Naive thymus-derived CD8-positive, alpha-beta T cell (primary cell): ENCODE results near the gene TPCN1. TPM values are rescaled to one million over a fixed set of nuclear protein-coding genes. Genes with fewer than 3 reads are reported as not detected.

ENCODE experiments used
- ATAC-seq, 2 donors: fragments of 150-1000 bp; cut with Tn5 transposase in 1 of 2; sonication (Bioruptor Pico), chemical (Tn5 transposase) in 1 of 2; 1 replicate in 1 of 2; 2 replicates in 1 of 2; pipeline ENCODE4 v1.10.0; 2021; ENCODE audit warnings: mild to moderate bottlenecking in 2 of 2, moderate library complexity in 2 of 2
- POLR2A ChIA-PET: fragments of 350-600 bp; sonication (Branson Sonifier 250); formaldehyde crosslinking; loops from one replicate; lab custom pipeline; 2021; ENCODE audit warnings: antibody characterized with exemption; lab: Charles Lee
- DNase-seq, 10 donors: peaks; one replicate each; pipeline versions ENCODE4 v3.0.0 to v3.0.0-alpha.2; 2020 to 2022
- H3K27ac Mint-ChIP-seq, 10 donors: one replicate each; pipeline ENCODE4 v1.8.0; 2020 to 2022; ENCODE audit warnings: mild to moderate bottlenecking in 10 of 10, mixed read lengths in 10 of 10, moderate library complexity in 4 of 10, inconsistent platforms in 1 of 10
- H3K27me3 Mint-ChIP-seq, 5 donors: one replicate each; pipeline ENCODE4 v1.8.0; 2021 to 2022; ENCODE audit warnings: mixed read lengths in 5 of 5
- H3K36me3 Mint-ChIP-seq, 3 donors: one replicate each; pipeline ENCODE4 v1.8.0; 2020 to 2022; ENCODE audit warnings: mixed read lengths in 3 of 3, mild to moderate bottlenecking in 2 of 3, inconsistent platforms in 1 of 3
- H3K4me1 Mint-ChIP-seq, 4 donors: one replicate each; pipeline ENCODE4 v1.8.0; 2021 to 2022; ENCODE audit warnings: mixed read lengths in 4 of 4
- H3K4me3 Mint-ChIP-seq, 10 donors: one replicate each; pipeline ENCODE4 v1.8.0; 2020 to 2022; ENCODE audit warnings: mild to moderate bottlenecking in 10 of 10, mixed read lengths in 10 of 10, moderate library complexity in 6 of 10, inconsistent platforms in 1 of 10
- H3K9me3 Mint-ChIP-seq, 9 donors: one replicate each; pipeline ENCODE4 v1.8.0; 2020 to 2022; ENCODE audit warnings: mixed read lengths in 9 of 9, mild to moderate bottlenecking in 3 of 9, inconsistent platforms in 1 of 9, moderate library complexity in 1 of 9
- polyA plus RNA-seq, 3 donors: library from polyadenylated mRNA; unstranded; fragments of 300-500 nt; fragmentation: Illumina TruSeq; gene quantifications; one replicate each; pipeline ENCODE4 v1.2.3, GENCODE V29; 2021
- total RNA-seq, 8 experiments: library from RNA in 2 of 8; stranded (reverse) in 2 of 8; gene quantifications; one replicate each; pipeline ENCODE4 v1.2.3 and lab custom pipeline; 2021 to 2026

Gene TPCN1
- total and polyA plus RNA-seq, 5 experiments from 2014 or later, result 6.7 to 83.0 (median 16.5) TPM

DNA sequence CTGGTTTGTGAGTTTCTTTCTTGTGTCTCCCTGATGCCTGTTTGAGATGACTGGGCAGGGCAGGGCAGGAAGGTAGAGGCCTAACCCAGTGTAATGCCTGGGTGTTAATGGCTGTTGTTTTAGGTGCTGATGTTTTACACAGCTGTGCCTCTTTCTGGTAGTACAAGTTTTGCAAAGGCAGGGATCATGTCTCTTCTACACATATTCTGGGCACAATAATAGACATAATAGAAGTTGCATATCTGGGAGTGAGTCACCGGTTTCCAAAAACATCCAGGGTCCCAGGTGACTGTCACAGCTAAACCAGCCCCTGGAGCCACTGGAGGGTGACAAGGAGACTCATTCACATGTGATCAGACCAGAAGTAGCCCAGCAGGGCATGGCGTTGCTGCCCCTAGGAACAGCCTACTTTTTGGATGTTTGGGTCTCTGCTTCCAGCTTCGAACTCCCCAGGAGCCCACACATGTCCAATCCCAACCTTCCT is 18.1 kb downstream of the TPCN1 start:
- Mint-ChIP-seq H3K27me3 (no peaks in the 10 kb centered on the region), H3K4me3 (no peak overlapping the region), H3K36me3 (peaks cover 0 to 60% (median 8%) of the 10 kb centered on the region in 3 donors), H3K4me1 (peaks cover 16 to 43% (median 27%) of the 10 kb centered on the region in 4 donors), H3K9me3 (no peaks in the 10 kb centered on the region), H3K27ac (peak overlapping the region in 4 of 10 donors; percentile 19 to 66 (median 38))
- ATAC-seq (no peak), DNase-seq (no peak)
- POLR2A ChIA-PET, result interaction anchor here (0.6 to 1.0 kb wide), 2 partner anchors 22 to 53 kb away, joined by 3 to 7 read pairs; no protein-coding TSS in a partner anchor

- ATAC-seq (no peak), DNase-seq (no peak)
- POLR2A ChIA-PET, result interaction anchor here (0.6 to 1.0 kb wide), 3 partner anchors 18 to 52 kb away, joined by 3 to 7 read pairs (median 3); no protein-coding TSS in a partner anchor
- H3K4me3 Mint-ChIP-seq, result no peak overlapping the region
- H3K36me3 Mint-ChIP-seq, result peaks cover 0 to 63% (median 8%) of the 10 kb centered on the region in 3 donors
- H3K27me3 Mint-ChIP-seq, result no peaks in the 10 kb centered on the region
- H3K4me1 Mint-ChIP-seq, result peaks cover 19 to 42% (median 29%) of the 10 kb centered on the region in 4 donors
- H3K27ac Mint-ChIP-seq, result peak overlapping the region in 4 of 10 donors; percentile 35 to 66 (median 48)
- no peaks in the 10 kb centered on the region for H3K9me3 Mint-ChIP-seq
Observed at GRCh38 chr12:113239811-113240331, 18.6 kb downstream of the TPCN1 start.

GRCh38 chr12:113240395-113240794 is 19.1 kb downstream of the TPCN1 start:
- peaks cover 0 to 64% (median 8%) of the 10 kb centered on the region in 3 donors for H3K36me3 Mint-ChIP-seq
- H3K9me3 Mint-ChIP-seq, result no peaks in the 10 kb centered on the region
- POLR2A ChIA-PET, result interaction anchor here (0.6 kb wide), 1 partner anchor 18 kb away, joined by 3 read pairs; no protein-coding TSS in a partner anchor
- H3K4me1 Mint-ChIP-seq, result peaks cover 19 to 40% (median 27%) of the 10 kb centered on the region in 4 donors
- no peak for ATAC-seq
- no peak for DNase-seq
- peak overlapping the region in 1 of 10 donors; percentile 56 for H3K27ac Mint-ChIP-seq
- no peaks in the 10 kb centered on the region for H3K27me3 Mint-ChIP-seq
- H3K4me3 Mint-ChIP-seq, result no peak overlapping the region

DNA sequence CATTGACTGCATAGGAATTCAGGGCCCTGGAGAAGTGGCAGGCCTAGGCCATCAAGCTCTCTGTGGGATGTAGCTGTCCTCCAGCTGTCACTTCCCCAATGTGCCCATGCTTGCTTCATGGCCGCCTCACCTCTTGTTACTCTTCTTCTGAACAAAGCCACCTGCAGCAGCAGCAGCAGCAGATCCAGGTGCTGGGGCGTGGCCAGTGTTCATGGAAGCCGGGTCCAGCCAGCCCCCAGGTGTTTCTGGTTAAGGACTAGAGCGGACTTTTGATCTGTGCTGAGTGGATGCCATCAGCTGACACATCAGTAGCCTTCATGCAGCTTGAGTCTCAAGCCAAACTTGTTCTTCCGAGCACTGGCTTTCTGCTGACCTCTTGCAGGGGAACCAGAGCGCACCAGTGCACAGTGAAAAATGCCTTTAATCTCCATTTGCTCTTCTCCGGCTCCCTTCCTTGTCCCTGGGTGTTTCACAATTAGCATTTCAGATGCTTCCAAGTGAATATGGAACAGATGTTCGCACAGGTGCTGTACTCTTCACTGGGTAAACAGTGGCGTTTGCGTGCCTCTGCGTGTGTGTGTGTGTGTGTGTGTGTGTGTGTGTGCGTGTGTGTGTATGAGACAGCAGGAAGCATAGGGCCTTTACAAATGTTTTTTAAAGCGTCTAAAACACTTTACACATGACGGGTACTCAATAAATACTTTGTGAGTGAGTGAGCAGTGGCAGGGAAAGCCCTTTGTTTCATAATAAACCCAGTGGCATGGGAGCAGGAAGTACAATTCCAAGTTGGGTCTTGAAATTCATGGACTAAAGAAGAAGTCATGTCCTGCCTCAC is 20.1 kb downstream of the TPCN1 start:
- H3K36me3 Mint-ChIP-seq, result peaks cover 0 to 69% (median 11%) of the 10 kb centered on the region in 3 donors
- H3K4me1 Mint-ChIP-seq, result peaks cover 10 to 38% (median 26%) of the 10 kb centered on the region in 4 donors
- DNase-seq, result no peak
- no peaks in the 10 kb centered on the region for H3K9me3 Mint-ChIP-seq
- peak overlapping the region in 2 of 10 donors; percentile 30 to 41 for H3K27ac Mint-ChIP-seq
- no peak for ATAC-seq
- no peaks in the 10 kb centered on the region for H3K27me3 Mint-ChIP-seq
- no peak overlapping the region for H3K4me3 Mint-ChIP-seq
- POLR2A ChIA-PET, result no interaction called here

DNA sequence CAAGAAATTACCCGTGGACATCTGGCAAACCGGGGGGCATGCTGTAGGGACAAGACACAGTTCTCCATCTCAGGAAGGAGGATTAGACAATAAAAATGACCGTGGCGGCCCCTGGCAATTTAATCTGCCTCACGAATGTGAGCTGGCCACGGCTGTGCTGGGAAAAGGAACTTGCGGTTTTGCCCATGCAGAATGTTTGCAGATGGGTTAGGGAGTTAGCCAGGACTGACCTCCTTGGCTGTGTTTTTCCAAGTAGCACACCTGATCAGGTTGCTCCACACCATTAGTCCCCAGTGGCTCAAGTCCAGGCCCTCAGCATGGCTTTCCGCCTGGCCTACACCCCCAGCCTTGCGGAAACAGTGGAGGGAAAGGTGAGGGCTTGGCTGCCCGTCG is 20.8 kb downstream of the TPCN1 start:
- Mint-ChIP-seq H3K27ac (no peak overlapping the region), H3K4me3 (no peak overlapping the region), H3K9me3 (no peaks in the 10 kb centered on the region), H3K27me3 (no peaks in the 10 kb centered on the region), H3K36me3 (peaks cover 0 to 66% (median 11%) of the 10 kb centered on the region in 3 donors), H3K4me1 (peaks cover 4 to 32% (median 24%) of the 10 kb centered on the region in 4 donors)
- DNase-seq (no peak), ATAC-seq (no peak)
- POLR2A ChIA-PET, result interaction anchor here (0.6 kb wide), 1 partner anchor 36 kb away, joined by 9 read pairs; no protein-coding TSS in a partner anchor

DNA sequence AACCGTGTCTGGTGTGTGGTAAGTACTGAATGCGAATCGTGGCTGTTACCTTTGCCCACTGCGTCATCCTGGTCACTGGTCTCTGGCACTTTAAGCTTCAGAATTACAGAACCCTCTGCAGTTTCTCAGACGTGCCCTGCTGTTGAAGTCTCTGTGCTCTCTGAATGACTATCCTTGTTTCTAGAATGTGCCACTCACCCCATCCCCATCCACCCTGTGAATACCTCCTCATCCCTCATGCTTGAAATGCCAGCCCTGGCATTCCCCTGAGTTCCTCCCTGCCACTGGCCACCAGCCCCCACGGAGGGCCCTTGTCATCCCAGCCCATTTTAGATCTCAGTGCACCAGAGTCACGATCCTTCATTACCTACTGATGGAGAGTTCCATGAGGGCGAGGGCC is 21.3 kb downstream of the TPCN1 start:
- DNase-seq, result no peak
- POLR2A ChIA-PET, result interaction anchor here (0.6 kb wide), 1 partner anchor 37 kb away, joined by 9 read pairs; no protein-coding TSS in a partner anchor
- ATAC-seq, result no peak
- H3K27me3 Mint-ChIP-seq, result no peaks in the 10 kb centered on the region
- H3K36me3 Mint-ChIP-seq, result peaks cover 0 to 68% (median 11%) of the 10 kb centered on the region in 3 donors
- H3K9me3 Mint-ChIP-seq, result no peaks in the 10 kb centered on the region
- peak overlapping the region in 2 of 10 donors; percentile 59 to 79 for H3K27ac Mint-ChIP-seq
- no peak overlapping the region for H3K4me3 Mint-ChIP-seq
- H3K4me1 Mint-ChIP-seq, result peaks cover 4 to 31% (median 23%) of the 10 kb centered on the region in 4 donors

DNA sequence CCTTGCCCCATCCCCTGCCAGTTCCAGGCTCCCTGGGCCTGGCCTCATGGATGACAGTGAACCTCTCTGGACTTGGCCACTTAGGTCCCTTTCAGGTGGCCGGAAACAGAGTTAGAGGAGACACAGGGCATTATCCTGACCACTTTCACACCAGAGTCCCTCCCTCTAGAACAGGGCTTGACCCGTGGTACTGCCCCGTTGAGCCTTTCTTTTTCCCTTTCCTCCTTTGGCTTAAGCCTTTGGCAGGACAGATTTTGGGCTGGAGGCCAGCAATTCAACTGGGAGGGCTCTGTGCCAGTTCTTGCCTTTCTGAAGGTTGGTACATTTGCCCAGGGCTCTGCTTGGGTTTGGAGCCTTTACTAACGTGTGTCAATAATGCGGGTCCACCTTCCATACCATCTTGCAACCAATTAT is 22.8 kb downstream of the TPCN1 start:
- H3K27me3 Mint-ChIP-seq, result no peaks in the 10 kb centered on the region
- H3K27ac Mint-ChIP-seq, result peak overlapping the region in 3 of 10 donors; percentile 35 to 79 (median 70)
- POLR2A ChIA-PET, result no interaction called here
- ATAC-seq, result no peak
- H3K9me3 Mint-ChIP-seq, result no peaks in the 10 kb centered on the region
- peaks cover 0 to 61% (median 11%) of the 10 kb centered on the region in 3 donors for H3K36me3 Mint-ChIP-seq
- no peak overlapping the region for H3K4me3 Mint-ChIP-seq
- no peak for DNase-seq
- peaks cover 18 to 28% (median 20%) of the 10 kb centered on the region in 4 donors for H3K4me1 Mint-ChIP-seq

DNA sequence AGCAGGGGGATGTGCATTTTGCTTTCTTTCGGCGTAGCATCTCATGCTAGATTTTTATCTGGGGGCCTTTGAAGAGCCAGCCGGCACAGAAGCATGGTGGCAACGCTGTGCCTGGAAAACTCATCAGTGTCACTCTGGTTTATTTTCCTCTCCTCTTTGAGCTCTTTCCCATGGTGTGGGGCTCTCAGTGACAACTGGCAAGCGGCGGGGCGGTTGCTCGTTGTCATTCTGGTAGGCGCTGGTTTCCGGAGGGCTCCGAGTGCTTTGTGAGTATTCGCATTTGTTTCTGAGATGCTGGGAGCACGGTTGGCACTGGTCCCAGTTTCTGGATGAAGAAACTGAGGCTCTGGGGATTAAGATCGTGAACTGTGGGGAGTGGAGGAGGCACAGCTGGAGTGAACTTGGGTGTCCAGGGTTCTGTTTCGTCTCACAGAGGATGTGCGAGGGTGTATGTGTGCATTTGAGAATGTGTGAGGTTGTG is 23.3 kb downstream of the TPCN1 start:
- POLR2A ChIA-PET, result no interaction called here
- ATAC-seq, result no peak
- H3K4me3 Mint-ChIP-seq, result no peak overlapping the region
- H3K27me3 Mint-ChIP-seq, result no peaks in the 10 kb centered on the region
- peak overlapping the region in 2 of 10 donors; percentile 24 to 70 for H3K27ac Mint-ChIP-seq
- no peaks in the 10 kb centered on the region for H3K9me3 Mint-ChIP-seq
- H3K36me3 Mint-ChIP-seq, result peaks cover 0 to 58% (median 8%) of the 10 kb centered on the region in 3 donors
- peaks cover 15 to 23% (median 19%) of the 10 kb centered on the region in 4 donors for H3K4me1 Mint-ChIP-seq
- no peak for DNase-seq

DNA sequence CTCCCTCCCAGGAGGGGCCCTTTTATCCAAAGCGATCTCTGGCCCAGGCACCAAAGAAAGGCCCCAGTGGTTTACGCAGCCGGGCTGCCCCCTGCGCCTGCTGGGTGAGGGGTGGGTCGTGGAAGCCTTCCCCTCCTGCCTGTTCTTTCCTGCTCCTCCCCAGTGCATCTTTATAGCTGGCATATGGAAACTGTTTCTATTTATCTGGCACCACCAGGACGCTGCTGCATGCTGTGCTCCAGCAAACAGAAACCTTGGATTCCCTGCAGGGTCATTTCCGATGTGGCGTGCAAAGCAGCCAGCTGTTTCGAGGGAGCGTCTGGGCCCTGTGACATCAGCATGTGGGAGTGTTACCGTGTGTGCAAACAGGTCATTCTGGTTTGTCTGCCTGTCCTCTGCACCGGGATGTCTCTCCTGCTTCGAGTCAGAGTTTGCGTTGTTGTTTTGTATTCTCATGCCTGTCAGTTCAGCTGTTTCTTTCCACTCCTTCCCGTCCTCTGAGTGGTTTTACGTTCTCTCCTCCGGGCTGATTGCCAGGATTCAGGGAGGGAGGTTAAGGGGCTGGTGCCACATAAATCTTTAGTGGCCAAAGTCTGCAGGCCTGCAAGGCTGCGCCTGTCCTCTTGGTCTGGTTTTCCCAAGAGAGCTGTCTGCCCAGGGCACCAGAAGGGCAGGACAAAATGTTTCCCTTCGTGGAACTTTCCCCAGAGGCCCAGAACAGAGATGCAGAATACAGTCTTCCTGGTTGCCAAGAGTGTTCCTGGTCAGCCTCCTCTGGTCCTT is 24.6 kb downstream of the TPCN1 start:
- Mint-ChIP-seq H3K4me1 (peaks cover 5 to 21% (median 13%) of the 10 kb centered on the region in 4 donors), H3K4me3 (no peak overlapping the region), H3K27ac (peak overlapping the region in 2 of 10 donors; percentile 22), H3K36me3 (peaks cover 0 to 49% (median 3%) of the 10 kb centered on the region in 3 donors), H3K27me3 (no peaks in the 10 kb centered on the region), H3K9me3 (no peaks in the 10 kb centered on the region)
- POLR2A ChIA-PET, result no interaction called here
- DNase-seq (no peak), ATAC-seq (no peak)

DNA sequence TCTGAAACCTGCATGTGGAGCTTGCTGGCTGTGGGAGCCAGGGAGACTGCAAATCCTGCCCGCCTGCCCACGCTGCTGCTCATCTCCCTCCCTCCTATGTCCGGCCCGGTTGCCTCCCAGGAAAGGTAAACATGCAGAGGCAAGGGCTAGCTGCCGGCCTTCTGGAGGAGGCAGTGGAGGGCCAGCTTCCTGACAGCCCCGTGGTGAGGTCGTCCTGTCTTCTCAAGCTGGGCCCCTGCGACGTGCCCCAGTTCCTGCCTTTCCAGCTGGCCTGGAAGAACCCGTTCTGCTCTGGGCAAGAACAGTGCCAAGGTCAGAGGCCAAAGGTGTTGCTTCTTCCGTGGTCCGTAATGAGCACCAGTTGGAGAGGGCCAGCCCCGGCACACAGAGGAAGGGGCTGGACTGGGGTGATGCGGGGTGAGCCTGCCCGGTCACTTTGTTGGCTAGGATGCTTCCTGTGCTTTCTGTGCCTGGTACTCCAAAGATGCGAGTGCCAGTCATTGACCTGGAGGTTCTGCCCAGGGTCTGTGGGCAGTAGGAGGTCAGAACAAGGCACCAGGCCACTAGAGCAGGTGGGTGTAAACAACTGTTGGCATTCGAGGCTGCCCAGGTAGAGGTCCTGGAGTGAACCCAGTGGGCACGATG is 25.3 kb downstream of the TPCN1 start:
- Mint-ChIP-seq H3K4me1 (peaks cover 2 to 21% (median 10%) of the 10 kb centered on the region in 4 donors), H3K36me3 (peaks cover 0 to 43% (median 3%) of the 10 kb centered on the region in 3 donors), H3K9me3 (no peaks in the 10 kb centered on the region), H3K4me3 (no peak overlapping the region), H3K27ac (peak overlapping the region in 3 of 10 donors; percentile 8 to 22 (median 14)), H3K27me3 (no peaks in the 10 kb centered on the region)
- no peak for DNase-seq
- POLR2A ChIA-PET, result no interaction called here
- no peak for ATAC-seq

GRCh38 chr12:113247123-113248050 is 26.1 kb downstream of the TPCN1 start:
- peaks cover 2 to 21% (median 9%) of the 10 kb centered on the region in 4 donors for H3K4me1 Mint-ChIP-seq
- H3K36me3 Mint-ChIP-seq, result peaks cover 0 to 41% (median 7%) of the 10 kb centered on the region in 3 donors
- H3K4me3 Mint-ChIP-seq, result no peak overlapping the region
- DNase-seq (no peak), ATAC-seq (no peak)
- H3K27ac Mint-ChIP-seq, result peak overlapping the region in 2 of 10 donors; percentile 22 to 34
- POLR2A ChIA-PET, result no interaction called here
- H3K9me3 Mint-ChIP-seq, result peaks cover 0 to 4% (median 0%) of the 10 kb centered on the region in 9 donors
- H3K27me3 Mint-ChIP-seq, result no peaks in the 10 kb centered on the region
